Activated T-cell treated with anti-CD3 and anti-CD28 coated beads, Interleukin-2, amount 50 U/mL, for 48 hours (primary cell): ENCODE data around the gene SLC44A3.

Source experiments
- DNase-seq, 2 experiments: peaks; one replicate each; pipeline ENCODE4 v3.0.0-alpha.2; 2020

Gene SLC44A3

GRCh38 chr1:94912263-94913184, 92.4 kb downstream of the SLC44A3 start:
- no peak for DNase-seq

- DNase-seq = no peak
These were observed 97.1 kb downstream of the SLC44A3 start for GRCh38 chr1:94917251-94917650.

DNA sequence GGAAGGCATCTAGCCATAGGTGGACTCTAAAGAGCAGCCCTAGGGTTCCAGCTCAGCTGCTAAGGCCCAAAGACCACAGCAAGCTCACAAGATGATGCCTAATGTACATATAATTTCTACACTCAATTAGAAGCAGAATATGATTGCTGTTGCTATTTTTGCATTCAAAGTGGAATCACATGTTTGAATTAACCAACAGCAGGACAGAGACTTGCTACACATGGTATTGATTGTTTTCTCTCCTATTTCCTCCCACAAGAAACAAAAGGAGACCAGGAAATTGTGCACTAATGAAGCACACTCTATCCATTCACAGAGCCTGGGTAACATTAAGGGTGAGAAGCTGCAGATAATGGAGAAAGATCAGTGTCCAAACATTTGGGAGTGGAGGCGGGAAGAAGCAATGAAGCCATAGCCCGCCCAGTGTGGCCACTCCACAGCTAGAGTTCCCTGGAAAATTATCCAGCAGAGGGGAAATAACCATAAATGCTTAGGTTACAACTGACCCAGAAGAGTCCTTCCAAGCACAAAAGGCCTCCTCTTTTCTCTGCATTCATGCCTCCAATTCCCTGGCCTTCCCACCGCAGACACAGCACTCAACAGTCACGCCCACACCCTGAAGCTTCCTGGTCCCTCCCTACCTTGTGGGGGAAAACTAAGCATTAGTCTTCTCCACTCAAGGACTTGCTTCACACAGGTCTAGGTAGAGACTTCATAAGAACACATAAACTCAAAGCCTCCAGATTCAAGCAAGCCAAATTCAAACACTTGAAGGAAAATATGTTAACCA, 99.3 kb downstream of the SLC44A3 start:
- no peak for DNase-seq

- no peak for DNase-seq
These were observed 99.9 kb downstream of the SLC44A3 start for GRCh38 chr1:94920061-94920460.

- no peak for DNase-seq
These were observed 101.8 kb downstream of the SLC44A3 start for GRCh38 chr1:94921977-94922376.

DNA sequence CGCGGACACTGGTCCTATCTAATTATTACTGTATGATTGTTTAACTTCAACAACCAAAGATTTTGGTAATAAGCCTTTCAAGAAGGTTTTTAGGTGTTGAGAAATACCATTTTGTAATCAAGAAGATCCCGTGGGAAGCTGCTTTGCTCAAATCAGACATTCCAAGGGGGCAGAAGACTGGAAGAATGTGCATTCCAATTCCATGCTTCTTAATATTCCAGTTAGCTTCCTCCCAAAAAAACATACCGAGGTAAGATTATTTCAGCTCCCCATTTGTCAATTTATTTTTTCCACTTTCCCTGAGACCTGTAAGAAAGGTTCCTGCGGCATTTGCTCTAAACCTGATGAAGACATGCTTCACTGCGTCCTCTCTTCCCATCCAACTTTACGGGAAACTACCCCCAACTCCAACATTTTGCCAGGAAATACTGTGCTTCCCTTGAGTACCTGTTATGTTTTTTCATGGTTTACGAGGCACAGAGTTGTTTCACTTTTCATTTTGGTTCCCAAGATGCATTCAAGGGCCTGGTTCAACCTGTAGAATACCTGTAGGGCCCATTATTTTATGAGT, 102.7 kb downstream of the SLC44A3 start:
- DNase-seq = no peak

DNA sequence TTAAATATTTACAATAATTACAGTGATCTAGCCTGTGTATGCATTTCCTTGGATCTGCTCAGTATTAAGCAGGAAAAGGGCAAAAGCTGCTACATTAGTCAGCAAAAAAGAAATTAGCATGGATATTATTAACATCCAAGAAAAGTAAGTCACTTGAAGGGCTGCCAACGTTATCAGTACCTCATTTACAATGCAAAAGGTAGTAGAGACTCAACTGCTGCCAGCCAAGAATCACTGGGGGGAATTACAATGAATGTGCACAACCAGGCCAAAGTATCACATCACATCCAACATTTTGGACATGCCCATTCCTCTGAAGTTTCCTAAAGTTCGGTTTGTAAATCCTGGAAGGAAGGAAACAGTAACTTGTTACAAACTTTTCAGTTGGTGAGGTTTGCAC, 104.8 kb downstream of the SLC44A3 start:
- no peak for DNase-seq

DNA sequence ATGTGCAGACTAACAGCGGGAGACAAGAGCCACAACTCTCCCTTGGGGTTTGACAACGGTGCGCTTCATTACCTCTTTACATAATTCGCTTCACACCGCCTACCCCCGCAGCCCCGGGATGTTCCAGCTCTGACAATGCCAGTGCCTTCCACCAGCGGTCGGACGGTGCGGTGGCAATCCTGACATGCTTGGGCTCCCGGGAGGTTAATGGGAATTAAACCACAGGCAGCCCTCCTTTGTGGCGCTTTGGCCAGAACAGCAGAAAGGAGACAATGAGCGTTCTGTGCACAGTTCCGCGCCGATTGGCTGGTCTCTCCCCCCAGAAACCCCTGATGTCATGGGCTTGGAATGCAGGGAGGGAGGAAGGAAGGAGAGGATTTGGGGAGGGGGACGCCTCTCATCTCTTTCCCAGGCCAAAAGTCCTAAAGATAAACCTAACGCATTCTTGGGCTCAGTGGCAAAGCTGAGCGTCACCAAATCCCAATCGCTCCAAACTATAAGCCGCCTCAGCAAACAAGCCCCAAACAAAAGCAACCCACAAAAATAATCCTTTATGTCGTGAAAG, 105.5 kb downstream of the SLC44A3 start:
- peak; percentile 29 to 32 for DNase-seq

- DNase-seq = peak; percentile 47 to 59
These were observed 106.2 kb downstream of the SLC44A3 start for GRCh38 chr1:94926126-94926914.

- DNase-seq = peak; percentile 70 to 78
These were observed 106.8 kb downstream of the SLC44A3 start, which contains the start of gene CNN3 for GRCh38 chr1:94926915-94927404. CNN3 (minus strand) TSS chr1:94927110; CDS start chr1:94926894, 216 bp downstream.

GRCh38 chr1:94927405-94928175, 107.4 kb downstream of the SLC44A3 start:
- DNase-seq = peak in 1 of 2 experiments; percentile 22

DNA sequence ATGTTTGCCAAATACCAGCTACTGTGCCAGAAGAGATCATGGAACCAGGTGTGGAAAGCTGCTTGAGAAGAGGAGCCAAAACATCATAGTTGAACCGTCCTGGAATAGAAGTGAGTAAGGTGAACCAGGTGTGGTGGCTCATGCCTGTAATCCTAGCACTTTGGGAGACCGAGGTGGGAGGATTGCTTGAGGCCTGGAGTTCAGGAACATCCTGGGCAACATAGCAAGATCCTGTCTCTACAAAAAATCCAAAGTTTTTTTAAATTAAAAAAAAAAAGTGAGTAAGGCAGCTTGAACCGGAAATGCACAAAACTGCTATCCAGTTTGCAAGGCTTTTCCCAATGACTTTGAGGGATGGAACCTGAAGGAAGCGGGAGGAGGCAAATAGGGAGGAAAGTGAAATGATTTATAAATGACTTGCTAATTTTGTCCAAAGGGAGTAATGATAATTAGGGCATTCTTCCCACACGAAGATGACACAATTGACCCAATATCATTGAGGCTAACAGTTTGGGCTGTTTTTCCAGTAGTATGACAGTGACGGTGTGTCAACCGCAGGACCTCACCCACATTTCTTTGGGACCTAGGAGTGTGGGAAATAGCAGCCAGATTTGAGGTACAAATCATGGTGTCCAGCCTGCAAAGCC, 108.3 kb downstream of the SLC44A3 start:
- no peak for DNase-seq

- no peak for DNase-seq
These were observed 109.4 kb downstream of the SLC44A3 start for GRCh38 chr1:94929351-94930217.

DNA sequence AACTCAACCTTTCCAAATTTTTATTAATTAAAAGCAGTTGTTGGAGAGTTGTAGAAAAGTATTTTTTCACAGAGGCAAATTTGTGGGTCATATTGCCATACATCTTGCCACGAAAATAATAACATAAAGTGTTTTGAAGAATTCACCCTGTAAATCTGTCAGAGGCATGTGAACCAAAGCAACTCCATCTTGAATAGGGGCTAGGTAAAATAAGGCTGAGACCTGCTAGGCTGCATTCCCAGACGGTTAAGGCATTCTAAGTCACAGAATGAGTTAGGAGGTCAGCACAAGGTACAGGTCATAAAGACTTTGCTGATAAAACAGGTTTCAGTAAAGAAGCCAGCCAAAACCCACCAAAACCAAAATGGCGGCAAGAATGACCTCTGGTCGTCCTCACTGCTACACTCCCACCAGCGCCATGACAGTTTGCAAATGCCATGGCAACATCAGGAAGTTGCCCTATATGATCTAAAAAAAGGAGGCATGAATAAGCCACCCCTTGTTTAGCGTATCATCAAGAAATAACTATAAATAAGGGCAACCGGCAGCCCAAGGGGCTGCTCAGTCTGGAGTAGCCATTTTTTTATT, 111.2 kb downstream of the SLC44A3 start:
- no peak for DNase-seq

DNA sequence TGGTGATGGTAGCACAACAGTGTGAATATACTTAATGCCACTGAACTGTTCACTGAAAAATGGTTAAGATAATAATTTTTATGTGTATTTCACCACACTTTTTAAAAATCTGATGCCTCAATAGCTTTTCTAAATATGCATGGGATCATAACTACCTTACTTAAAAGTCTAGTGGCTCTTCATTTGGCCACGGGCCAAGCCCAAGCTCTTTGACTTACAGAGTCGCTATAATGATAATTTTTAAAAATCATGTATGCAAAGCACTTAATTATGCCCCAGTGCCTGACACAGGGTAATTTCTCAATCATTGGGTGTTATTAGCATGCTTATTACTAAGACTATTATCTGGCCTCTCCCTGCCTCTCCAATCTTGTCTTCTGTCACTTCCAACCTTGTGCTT, 114.4 kb downstream of the SLC44A3 start:
- DNase-seq = no peak

- no peak for DNase-seq
These were observed 114.9 kb downstream of the SLC44A3 start for GRCh38 chr1:94935034-94935433.

GRCh38 chr1:94935476-94935875, 115.3 kb downstream of the SLC44A3 start:
- DNase-seq = no peak

- DNase-seq = no peak
These were observed 116.9 kb downstream of the SLC44A3 start for GRCh38 chr1:94936861-94937620.
